ENCODE data around the gene MRPS2. TPM values are rescaled to one million over a fixed set of nuclear protein-coding genes. Genes with fewer than 3 reads are reported as not detected.

Gene MRPS2
- total and polyA plus RNA-seq, 9 of the 15 experiments (the other 6 are each of a cell fraction or from before 2014, with no cell fraction given), result 8.0 to 167 (median 81.3) TPM

GRCh38 chr9:135478829-135479468 lies 21.5 kb upstream of the MRPS2 start (continued):
- TF ChIP-seq ZNF174 (CRISPR knock-in tag; IDR thresholded peaks at IDR 0.05), result no peak
- no peak for TF ChIP-seq HIVEP1 (CRISPR knock-in tag; IDR thresholded peaks at IDR 0.05)
- no peak for TF ChIP-seq FOXA3 (CRISPR knock-in tag; conservative IDR thresholded peaks at IDR 0.05 in 1 of 2, IDR thresholded peaks at IDR 0.05 in 1 of 2)

DNA sequence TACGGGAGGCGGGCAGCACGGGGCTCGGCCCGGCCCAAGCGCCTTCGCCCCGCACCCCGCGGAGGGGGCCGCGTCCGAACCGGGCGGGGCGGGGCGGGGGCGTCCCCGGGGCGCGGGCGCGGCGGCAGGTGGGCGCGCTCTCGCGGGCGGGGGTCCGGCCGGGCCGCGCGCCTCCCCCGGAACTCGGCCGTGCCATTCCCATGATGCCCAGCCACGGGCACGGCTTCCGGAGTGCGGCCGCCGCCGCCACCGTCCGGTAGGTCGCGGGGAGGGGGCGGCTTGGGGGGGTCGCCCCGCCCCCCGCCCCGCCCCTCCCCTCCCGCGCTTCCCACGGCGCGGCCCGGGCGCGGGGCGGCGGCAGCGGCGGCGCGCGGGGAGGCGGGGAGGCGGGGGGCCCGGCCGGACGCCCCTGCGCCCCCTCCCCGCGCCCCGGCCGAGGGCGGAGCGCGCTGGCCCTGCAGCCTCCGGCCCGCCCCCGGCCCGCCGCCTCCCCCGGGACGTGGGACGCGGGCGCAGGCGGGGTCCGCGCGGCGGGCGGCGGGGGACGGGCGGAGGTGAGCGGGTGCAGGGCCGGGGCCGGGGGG lies 20.9 kb upstream of the MRPS2 start, which contains the start of gene PPP1R26:
TSS of gene PPP1R26 (plus strand) at position 314 of the 584 bp plus-strand sequence. CDS start 4,729 bp downstream, outside the sequence.
- WGBS (ENCODE audit: insufficient coverage, low coverage, missing lambda C conversion rate), result 0% methylated on average over 2 of the region's 103 CpGs
- intact Hi-C loops (cut with micrococcal nuclease) (loop anchor here (5.0 kb wide), 1 partner anchor 57 kb away; no protein-coding TSS in a partner anchor), in situ Hi-C loops (cut with MboI) (no loop called here)
- CTCF ChIA-PET (ENCODE audit: low intra/inter-chr PET ratio), result no interaction called here
- Histone ChIP-seq H3K9me3 (replicated peaks; ENCODE audit: control insufficient read depth, insufficient read depth, low read depth, low read length) (no peaks in the 10 kb centered on the region), H4K20me1 (replicated peaks; ENCODE audit: control insufficient read depth, insufficient read depth, low read length) (no peaks in the 10 kb centered on the region), H3K9me1 (ENCODE audit: control insufficient read depth, insufficient read depth, low read length) (no peaks in the 10 kb centered on the region), H3K27ac (ENCODE audit: extremely low read depth, low read depth, low read length) (peak within 1 kb of the TSS; percentile 73), H3K4me2 (ENCODE audit: insufficient read depth, low read length) (peak within 1 kb of the TSS; percentile 84), H3K9ac (ENCODE audit: insufficient read depth in 1 of 2, low read depth in 2 of 2, low read length in 2 of 2) (peak within 1 kb of the TSS; percentile 75 to 96), H3K27me3 (ENCODE audit: control insufficient read depth in 2 of 2, insufficient read depth in 2 of 2, low read length in 2 of 2) (no peaks in the 10 kb centered on the region), H3K36me3 (ENCODE audit: control insufficient read depth, insufficient read depth, low read length) (peaks cover 14% of the 10 kb centered on the region; the same call in 1 of the 3 replicates), H3K4me1 (replicated peaks in 1 of 2; ENCODE audit: control insufficient read depth in 2 of 2, insufficient read depth in 2 of 2, low read length in 2 of 2) (peaks cover 7 to 42% of the 10 kb centered on the region in 2 experiments), H3K79me2 (ENCODE audit: control insufficient read depth, insufficient read depth, low read length) (peaks cover 23% of the 10 kb centered on the region), H3K4me3 (peak within 1 kb of the TSS; percentile 68), H2AFZ (ENCODE audit: low read depth, low read length) (peak within 1 kb of the TSS; percentile 85)
- POLR2A ChIA-PET, result interaction anchor here (0.6 to 2.8 kb wide), 5 partner anchors 11 to 108 kb away, joined by 3 to 13 read pairs (median 6); no protein-coding TSS in a partner anchor
- BruUV-seq (replicated peaks), result no TSS peak
- DNase-seq (ENCODE audit: extremely low read depth in 1 of 4, low spot score in 3 of 4), result peak; percentile 26 to 83 (median 69)
- FAIRE-seq, result no peak
- ATAC-seq, result no peak; the same call in 2 of the 3 replicates
- peak; percentile 8; the same call in 1 of the 2 replicates for TF ChIP-seq PHF8 (IDR thresholded peaks at IDR 0.05; ENCODE audit: borderline replicate concordance, low read length)
- TF ChIP-seq KAT8 (IDR thresholded peaks at IDR 0.05; ENCODE audit: low read depth), result no peak
- TF ChIP-seq, protein P1, sequence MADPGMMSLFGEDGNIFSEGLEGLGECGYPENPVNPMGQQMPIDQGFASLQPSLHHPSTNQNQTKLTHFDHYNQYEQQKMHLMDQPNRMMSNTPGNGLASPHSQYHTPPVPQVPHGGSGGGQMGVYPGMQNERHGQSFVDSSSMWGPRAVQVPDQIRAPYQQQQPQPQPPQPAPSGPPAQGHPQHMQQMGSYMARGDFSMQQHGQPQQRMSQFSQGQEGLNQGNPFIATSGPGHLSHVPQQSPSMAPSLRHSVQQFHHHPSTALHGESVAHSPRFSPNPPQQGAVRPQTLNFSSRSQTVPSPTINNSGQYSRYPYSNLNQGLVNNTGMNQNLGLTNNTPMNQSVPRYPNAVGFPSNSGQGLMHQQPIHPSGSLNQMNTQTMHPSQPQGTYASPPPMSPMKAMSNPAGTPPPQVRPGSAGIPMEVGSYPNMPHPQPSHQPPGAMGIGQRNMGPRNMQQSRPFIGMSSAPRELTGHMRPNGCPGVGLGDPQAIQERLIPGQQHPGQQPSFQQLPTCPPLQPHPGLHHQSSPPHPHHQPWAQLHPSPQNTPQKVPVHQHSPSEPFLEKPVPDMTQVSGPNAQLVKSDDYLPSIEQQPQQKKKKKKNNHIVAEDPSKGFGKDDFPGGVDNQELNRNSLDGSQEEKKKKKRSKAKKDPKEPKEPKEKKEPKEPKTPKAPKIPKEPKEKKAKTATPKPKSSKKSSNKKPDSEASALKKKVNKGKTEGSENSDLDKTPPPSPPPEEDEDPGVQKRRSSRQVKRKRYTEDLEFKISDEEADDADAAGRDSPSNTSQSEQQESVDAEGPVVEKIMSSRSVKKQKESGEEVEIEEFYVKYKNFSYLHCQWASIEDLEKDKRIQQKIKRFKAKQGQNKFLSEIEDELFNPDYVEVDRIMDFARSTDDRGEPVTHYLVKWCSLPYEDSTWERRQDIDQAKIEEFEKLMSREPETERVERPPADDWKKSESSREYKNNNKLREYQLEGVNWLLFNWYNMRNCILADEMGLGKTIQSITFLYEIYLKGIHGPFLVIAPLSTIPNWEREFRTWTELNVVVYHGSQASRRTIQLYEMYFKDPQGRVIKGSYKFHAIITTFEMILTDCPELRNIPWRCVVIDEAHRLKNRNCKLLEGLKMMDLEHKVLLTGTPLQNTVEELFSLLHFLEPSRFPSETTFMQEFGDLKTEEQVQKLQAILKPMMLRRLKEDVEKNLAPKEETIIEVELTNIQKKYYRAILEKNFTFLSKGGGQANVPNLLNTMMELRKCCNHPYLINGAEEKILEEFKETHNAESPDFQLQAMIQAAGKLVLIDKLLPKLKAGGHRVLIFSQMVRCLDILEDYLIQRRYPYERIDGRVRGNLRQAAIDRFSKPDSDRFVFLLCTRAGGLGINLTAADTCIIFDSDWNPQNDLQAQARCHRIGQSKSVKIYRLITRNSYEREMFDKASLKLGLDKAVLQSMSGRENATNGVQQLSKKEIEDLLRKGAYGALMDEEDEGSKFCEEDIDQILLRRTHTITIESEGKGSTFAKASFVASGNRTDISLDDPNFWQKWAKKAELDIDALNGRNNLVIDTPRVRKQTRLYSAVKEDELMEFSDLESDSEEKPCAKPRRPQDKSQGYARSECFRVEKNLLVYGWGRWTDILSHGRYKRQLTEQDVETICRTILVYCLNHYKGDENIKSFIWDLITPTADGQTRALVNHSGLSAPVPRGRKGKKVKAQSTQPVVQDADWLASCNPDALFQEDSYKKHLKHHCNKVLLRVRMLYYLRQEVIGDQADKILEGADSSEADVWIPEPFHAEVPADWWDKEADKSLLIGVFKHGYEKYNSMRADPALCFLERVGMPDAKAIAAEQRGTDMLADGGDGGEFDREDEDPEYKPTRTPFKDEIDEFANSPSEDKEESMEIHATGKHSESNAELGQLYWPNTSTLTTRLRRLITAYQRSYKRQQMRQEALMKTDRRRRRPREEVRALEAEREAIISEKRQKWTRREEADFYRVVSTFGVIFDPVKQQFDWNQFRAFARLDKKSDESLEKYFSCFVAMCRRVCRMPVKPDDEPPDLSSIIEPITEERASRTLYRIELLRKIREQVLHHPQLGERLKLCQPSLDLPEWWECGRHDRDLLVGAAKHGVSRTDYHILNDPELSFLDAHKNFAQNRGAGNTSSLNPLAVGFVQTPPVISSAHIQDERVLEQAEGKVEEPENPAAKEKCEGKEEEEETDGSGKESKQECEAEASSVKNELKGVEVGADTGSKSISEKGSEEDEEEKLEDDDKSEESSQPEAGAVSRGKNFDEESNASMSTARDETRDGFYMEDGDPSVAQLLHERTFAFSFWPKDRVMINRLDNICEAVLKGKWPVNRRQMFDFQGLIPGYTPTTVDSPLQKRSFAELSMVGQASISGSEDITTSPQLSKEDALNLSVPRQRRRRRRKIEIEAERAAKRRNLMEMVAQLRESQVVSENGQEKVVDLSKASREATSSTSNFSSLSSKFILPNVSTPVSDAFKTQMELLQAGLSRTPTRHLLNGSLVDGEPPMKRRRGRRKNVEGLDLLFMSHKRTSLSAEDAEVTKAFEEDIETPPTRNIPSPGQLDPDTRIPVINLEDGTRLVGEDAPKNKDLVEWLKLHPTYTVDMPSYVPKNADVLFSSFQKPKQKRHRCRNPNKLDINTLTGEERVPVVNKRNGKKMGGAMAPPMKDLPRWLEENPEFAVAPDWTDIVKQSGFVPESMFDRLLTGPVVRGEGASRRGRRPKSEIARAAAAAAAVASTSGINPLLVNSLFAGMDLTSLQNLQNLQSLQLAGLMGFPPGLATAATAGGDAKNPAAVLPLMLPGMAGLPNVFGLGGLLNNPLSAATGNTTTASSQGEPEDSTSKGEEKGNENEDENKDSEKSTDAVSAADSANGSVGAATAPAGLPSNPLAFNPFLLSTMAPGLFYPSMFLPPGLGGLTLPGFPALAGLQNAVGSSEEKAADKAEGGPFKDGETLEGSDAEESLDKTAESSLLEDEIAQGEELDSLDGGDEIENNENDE (IDR thresholded peaks at IDR 0.05; ENCODE audit: low read depth, low read length), result no peak
- TF ChIP-seq GABPA (tag; conservative IDR thresholded peaks at IDR 0.05; ENCODE audit: low read depth), result peak; percentile 53
- no peak for TF ChIP-seq SMC3 (conservative IDR thresholded peaks at IDR 0.05; ENCODE audit: insufficient read depth, low read depth, low read length)
